DMS153 treated with DMSO at 0.1 percent for 48 hours (cell line): ENCODE data around the gene GJB3.
"Not testable (repeated sequence)": the region's sequence is repeated elsewhere in the genome, so short reads cannot be mapped to it uniquely, and the experiment has no call there.

Experiments
- DNase-seq: peaks from one replicate; lab custom pipeline; 2025; ENCODE audit not compliant: unreplicated experiment; lab: John Stamatoyannopoulos, UW

Gene GJB3

DNA sequence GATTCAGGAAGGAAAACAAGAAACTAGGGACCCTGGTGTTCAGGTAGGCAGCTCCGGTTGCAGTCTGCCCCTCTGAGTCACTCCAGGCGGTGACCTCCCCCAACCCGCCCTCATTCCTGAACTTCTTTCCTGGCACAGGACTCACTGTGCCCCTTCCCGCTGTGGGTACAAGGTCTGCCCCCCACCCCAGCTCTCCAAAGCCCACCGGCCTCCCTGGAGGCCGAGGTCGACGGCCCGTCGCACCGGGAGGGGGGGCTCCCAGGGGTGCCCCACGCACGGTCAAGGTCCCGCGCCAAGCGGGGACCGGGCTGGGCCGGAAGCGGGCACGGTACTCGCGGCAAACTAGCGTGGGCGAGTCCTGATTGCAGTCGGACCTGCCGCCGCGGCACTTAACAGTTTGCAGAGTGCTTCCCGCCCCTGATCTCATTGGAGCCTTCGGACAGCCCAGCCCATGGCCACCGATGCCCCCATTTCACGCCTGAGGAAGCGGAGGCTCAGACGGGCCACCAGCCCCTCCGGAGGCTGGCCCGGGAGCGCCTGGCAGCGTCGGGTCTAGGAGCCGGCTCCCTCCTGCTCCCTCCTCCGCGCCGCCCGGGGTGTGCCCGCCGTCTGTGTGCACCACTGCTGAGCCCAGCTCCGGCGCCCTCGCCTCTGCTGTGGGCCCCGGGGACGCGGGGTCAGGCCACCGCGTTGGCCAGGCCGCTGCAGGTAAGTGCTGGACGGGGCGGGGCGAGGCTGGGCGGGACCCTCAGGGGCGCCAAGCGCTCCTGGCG lies at the start of gene GJB3:
TSS of gene GJB3 (plus strand) at position 144 of the 773 bp plus-strand sequence. CDS start 3,549 bp downstream, outside the sequence.
- DNase-seq = no peak

DNA sequence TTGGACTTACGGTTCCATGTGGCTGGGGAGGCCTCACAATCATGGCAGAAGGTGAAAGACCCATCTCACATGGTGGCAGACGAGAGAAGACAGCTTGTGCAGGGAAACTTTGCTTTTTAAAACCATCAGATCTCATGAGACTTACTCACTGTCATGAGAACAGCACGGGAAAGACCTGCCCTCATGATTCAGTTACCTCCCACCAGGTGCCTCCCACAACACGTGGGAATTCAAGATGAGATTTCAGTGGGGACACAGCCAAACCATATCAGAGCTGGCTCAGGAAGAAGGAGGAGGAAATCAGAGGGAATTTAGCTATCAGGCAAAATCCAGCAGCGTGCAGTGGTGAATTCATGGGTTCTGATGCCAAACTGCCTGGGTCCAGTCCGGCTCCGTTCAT lies 48.2 kb upstream of the GJB3 start:
- DNase-seq = not testable (repeated sequence)

DNA sequence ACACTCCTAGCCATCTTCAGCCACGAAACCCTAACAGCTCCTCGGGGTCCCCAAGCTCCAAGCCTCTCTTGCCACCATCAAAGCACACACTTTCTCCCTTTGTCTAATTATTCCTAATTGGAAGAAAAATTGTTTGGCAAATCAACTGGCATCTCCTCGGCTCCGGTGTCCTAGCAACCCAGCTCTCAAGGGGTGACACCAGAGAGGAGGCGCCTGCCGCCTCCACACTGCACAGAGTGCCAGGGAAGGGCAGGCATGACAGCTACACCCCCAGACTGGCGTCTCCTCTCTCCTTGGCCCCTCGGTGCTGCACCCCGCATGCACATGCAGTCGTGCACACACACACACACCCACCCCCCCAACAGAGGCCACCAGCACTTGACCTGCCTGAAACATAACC lies 44.3 kb upstream of the GJB3 start:
- no peak for DNase-seq

DNA sequence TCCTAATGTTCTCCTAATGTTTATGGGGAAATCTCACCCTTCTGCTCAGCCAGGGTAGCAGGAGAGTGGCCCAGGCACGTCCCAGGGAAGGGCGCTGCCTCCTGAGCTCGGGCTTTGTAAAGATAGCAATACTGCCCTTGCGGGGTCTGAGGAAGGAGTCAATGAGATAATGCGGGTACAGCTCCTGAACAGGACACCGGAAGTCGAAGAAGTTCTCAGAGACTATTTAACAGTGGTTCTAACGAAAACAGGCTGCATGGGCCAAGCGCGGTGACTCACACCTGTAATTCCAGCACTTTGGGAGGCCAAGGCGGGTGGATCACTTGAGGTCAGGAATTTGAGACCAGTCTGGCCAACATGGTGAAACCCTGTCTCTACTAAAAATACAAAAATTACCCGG lies 43.8 kb upstream of the GJB3 start:
- not testable (repeated sequence) for DNase-seq

DNA sequence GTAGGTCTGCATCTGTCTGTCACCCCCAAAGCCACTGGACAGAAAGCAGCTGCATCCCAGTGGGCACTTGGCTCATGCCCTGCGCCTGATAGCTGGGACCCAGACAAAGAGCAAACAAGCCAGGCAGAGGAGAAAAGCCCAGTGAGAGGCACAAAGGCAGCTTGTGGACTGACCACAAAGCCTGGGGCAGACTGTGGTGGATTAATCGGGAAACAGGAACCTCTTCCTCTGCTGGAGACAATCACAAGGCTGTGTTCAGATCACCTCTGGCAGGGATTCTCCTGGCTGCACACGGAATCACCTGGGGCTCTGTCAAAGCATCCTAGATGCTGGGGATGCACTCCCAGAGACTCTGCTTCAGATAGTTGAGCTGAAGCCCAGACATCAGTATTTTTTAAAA lies 41.4 kb upstream of the GJB3 start:
- DNase-seq = peak; percentile 5

DNA sequence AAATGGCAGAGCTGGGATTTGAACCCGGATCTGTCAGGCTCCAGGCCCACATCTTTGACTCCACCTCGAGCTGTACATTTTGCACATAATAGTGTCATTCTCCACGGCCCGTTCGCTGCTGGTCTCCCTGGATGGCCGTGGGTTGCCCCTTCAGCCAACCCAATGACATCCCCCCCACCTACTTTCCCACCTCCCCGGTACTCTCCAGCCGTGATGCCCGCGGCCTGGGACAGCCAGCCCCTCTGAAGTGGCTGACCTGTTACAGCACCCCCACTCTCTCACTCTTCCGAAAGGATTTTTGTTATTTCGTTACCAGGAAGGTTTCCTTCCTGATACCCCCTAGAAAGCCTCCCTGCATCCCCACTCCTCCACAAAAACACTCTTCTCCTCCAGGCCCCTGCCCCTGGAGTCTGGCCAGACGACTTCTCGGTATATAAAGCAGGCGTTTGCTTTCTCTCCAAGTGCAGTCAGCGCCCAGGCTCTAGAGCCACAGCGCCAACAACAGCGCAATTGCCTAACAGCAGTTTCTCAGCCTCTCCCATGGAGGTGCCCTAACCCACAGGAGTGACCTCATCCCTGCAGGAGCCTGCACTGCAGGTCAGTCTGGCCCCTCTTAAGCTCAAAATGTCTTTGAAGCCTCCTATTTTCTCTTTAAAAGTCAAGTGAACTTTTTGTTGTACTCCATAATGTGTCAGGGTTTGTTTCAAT lies 40.7 kb upstream of the GJB3 start:
- peak; percentile 12 for DNase-seq

DNA sequence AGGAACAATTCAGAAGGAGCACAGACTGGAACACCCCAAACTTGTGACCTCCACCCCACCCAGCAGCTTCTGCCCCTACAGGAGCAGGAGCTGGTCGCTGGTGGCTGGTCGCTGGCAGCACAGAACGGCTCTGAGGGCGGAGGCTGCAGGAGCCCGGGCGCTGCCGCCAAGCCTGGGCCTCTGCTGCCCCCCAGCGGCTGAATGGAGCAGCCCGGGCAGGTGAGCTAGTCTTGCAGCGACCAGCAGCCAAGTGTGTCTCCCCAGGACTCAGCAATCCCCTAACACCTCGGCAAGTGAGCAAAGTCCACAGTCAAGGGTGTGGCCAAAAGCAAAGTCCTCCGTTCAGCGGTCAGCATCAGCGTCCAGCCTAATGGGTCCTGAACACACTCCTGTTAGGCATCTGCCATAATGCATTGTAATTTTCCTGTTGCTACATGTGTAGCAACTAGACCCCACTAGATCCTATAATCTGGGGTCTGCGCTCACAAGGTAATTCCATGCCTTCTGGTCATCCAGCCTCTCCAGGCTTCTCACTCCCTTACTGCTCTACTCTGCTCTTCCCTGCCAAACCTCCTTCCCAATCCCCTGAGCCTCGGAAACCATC lies 38.2 kb upstream of the GJB3 start:
- peak; percentile 77 for DNase-seq

DNA sequence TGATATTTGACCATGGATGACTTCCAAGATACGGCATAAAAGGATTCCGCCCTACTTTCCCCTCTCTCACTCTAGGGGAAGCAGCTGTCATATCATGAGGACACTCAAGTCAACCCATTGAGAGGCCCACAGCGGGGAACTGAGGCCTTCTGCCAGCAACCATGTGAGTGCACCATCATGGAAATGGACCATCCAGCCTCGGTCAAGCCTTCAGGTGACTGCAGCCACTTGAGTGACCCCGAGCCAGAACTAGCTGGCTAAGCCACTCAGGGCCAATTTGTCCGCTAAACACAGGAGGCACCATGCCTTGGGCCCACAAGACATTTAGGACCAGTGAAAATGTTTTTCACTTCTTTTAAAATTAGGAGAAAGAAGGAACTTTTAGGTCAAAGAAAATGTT lies 37.2 kb upstream of the GJB3 start:
- no peak for DNase-seq

DNA sequence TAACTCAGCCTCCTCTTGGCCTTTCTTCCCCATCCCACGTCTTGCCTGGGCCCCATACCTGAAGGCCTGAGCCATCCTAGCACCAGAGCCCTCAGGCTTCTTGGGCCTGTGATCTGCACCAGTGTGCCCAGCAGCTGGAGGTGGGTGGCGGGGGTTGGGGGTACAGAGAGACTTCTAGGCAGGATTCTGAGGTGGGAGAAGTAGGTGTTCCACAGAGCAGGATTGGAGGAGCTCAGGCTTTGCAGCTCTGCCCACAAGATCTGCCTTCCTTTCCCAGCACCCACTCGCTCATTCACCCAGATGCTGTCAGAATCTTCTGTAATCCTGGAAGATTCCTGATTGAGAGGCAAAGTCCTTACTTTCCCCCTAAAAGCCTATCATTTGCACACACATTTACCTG lies 36.2 kb upstream of the GJB3 start:
- DNase-seq = no peak

DNA sequence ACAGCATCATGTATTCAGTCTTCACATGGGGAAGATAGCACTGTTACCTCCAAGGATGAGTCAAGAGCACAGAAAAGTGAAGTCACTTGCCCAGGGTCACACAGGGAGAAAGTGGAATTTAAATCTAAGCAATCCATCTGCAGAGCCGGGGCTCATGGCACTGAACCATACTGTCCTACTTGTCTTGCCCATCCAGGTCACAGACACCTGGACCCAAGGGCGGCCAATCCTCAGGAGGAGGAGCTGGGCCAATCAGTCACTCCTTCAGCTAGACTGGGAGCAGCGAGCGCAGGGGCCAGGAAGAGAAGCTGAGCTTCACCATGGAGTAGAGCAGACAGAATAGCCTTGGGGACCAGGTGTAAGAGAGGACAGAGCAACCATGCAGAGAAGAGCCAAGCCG lies 35.3 kb upstream of the GJB3 start:
- DNase-seq = no peak

DNA sequence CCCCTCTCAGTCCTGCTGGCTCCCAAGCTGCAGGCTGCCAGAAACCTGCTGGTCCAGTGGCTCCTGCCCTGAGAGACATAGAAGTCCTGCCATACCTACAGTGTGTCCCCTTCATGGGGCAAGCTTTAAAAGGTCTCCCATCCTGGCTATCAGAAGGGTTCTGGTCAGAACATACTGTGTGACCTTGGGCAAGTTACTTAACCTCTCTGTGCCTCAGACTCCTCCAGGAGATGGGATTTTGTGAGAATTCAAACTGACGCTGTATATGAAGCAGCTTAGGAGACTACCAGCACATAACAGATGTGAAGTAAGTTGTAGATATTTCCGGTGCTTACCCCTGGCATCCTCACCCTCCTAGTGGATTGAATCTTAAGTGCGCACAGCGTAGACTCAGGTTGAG lies 34.9 kb upstream of the GJB3 start:
- DNase-seq = no peak

DNA sequence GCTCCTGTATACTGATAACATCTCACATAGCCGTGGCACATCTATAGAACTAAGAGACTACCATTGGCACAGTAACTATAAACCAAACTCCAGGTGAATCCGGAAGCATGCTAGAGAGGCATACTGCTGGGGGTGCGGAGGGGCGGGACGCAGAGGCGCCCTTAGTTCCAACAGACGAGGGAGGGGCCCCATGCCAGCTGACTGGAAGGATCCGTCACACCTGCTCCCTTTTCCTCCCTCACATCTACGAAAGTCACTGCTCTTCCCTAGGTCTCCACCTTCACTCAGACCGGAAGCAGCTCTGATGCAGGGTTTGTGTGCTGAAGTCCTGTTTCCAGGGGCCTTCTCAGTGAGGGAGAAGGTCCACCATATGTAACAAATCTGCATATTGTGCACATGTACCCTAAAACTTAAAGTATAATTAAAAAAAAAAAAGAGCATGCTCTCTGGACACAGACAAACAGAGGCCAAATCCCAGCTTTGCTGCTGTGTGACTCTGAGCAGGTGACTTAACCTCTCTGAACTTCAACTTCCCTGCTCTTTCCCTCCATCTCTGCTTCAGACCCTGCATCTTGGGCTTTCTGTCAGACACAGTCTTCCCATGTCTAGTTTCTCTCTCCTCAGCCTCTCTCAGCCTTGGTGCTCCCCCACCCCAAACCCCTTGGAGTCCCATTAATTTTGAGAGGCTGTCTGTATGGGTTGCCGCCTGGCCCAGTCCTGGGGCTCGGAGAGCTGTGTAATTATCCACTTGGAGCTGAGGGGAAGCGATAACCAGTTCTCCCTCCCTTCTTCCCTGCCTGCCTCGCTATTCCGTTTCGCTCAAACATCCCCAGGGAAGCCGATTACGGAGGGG lies 34.0 kb upstream of the GJB3 start:
- DNase-seq = no peak

DNA sequence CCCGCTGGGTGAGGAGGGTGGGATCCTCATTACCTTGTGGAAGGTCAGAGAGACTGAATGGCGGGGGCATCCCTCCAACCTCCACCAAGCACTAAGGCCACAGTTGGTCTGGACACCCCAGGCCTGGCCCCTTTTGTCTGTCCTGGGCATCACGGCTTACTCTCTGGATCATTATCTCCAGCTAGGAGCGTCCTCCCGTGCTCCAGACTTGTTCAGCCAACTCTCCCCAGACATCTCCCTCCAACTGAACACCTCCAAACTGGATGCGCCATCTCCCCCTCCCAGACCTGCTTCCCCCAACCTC lies 33.4 kb upstream of the GJB3 start:
- no peak for DNase-seq

DNA sequence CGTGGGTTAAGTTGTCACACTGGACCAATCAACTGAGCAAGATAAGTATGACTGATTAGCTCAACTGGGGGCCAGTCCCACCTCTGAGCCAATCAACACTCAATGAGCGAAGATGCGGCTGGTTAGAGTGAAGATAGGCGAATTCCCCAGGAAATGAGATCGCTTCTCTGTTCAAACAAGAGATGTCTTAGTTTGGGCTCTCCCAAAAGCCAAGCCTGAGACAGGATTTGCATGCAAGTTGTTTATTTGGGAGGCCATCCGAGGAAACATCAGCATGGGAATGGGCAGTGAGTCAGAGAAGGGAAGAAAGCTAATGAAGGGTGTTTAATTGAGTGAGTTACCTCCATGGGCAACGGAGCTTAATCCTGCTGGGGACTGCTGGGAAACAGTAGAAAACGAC lies 31.0 kb upstream of the GJB3 start:
- no peak for DNase-seq

DNA sequence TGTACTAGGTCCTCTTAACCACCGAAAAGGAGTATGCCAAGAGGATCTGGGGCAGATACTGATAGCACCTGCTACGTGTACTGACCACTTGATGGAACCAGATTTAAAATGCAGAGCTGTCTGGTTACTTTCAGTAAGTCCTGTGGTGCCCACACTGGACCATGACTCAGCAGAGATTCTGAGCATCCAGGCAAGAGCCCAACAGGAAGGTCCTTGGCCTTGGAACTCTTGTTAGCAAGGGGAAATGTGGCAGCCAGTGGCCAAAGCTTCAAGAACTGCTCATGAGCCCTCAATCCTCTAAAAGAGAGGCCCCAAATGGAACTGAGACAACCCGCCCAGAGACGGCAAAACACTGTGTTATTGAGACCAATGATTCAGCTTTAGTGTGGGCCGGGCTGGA lies 30.4 kb upstream of the GJB3 start:
- DNase-seq = no peak

DNA sequence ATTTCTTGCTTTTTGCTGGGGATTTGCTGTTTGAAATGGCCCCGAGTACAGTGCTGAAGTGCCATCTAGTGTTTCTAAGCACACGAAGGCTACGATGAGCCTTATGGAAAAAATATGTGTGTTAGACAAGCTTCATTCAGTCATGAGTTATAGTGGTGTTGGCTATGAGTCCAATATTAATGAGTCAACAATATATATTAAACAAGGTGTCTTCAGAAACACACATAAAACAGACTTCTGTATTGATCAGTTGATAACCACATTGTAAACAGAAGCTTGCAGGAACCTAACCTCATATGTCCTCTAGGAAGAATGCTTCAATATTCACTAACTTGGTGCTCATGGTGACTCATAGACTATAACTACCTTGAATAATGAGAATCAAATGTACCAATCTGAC lies 27.9 kb upstream of the GJB3 start:
- no peak for DNase-seq

DNA sequence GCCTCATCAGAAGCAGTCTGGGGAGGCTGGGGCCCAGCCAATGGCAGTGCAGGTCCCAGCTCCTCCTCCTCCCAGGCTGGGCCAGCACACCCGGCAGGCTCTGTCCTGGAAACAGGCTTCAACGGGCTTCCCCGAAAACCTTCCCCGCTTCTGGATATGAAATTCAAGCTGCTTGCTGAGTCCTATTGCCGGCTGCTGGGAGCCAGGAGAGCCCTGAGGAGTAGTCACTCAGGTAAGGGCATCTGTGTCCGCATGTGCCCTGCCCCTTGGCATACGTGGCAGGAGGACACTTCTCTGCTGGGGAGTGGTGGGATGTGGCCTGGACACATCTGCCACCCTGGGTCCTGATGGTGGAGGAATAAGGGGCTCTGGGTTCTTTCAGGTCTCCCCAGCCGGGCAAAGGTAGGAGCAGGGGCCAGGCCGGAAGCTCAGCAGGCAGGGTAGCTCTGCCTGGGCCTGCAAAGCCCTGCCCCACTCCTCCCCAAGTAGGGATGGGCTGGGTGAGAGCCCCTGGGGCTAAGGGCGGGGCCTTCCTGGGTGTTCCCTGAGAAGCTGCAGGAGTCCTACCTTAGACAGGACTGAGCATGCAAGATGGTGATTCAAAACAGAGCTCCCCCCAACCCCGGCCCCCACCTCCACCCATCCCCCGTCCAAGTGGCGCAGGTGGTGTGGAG lies 25.9 kb upstream of the GJB3 start, which contains the start of gene GJB5:
TSS of gene GJB5 (plus strand) at position 84 of the 674 bp plus-strand sequence. CDS start 2,284 bp downstream, outside the sequence.
- DNase-seq = no peak

DNA sequence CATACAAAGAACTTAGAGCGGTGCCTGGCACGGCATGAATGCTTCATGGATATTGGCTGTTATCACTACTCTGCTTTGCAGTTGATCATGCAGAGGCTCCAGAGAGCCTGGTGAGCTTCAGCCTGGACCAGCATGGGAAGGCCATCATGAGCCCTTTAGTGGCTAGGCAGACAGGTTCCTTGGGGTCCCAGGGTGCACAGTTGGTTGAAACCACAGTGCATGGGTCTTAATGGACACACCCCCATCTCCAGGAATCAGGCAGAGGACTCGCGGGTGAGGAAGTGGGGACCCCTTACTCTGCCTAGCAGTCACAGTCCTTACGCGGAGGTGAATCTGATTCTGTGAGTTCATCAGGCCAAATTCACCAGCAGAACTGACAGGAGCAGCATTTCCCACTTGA lies 25.1 kb upstream of the GJB3 start:
- DNase-seq = no peak

DNA sequence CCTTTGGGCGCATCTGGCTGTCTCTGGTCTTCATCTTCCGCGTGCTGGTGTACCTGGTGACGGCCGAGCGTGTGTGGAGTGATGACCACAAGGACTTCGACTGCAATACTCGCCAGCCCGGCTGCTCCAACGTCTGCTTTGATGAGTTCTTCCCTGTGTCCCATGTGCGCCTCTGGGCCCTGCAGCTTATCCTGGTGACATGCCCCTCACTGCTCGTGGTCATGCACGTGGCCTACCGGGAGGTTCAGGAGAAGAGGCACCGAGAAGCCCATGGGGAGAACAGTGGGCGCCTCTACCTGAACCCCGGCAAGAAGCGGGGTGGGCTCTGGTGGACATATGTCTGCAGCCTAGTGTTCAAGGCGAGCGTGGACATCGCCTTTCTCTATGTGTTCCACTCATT lies 23.6 kb upstream of the GJB3 start:
- DNase-seq = no peak

DNA sequence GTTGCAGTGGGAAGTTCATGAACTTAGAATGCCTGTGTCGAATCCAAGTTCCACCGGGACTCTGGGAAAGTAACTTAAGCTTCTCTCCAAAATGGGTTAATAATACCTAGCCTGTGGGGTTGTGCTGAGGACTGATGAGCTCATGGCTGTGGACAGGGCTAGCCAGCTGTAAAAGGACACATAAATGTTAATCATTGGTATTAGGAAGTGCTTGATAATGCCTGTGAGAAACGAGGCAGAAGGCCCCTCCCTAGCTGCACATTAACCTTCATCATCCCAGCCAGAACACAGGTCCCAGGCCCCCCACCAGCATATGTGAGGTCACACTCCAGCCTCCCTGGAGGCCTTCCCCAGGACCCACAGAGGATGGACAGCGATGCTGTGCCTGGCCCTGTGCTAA lies 22.3 kb upstream of the GJB3 start:
- DNase-seq = no peak
